HepG2 (cell line): Measurements from ENCODE around the gene COL18A1. TPM values are rescaled to one million over a fixed set of nuclear protein-coding genes. Genes with fewer than 3 reads are reported as not detected.

Experiments used
- GATAD2A ChIP-seq: IDR thresholded peaks from 2 replicates; pipeline ENCODE4 v1.6.1; 2016
- JUNB ChIP-seq: sonication (generic); formaldehyde crosslinking; IDR thresholded peaks from 2 replicates; pipeline ENCODE4 v1.8.0; 2022; ENCODE audit warnings: missing genetic modification reagents, mild to moderate bottlenecking, borderline replicate concordance
- KLF11 ChIP-seq: IDR thresholded peaks from 2 replicates; pipeline ENCODE4 v1.6.1; 2016; ENCODE audit warnings: missing compliant biosample characterization
- KMT2A ChIP-seq: sonication (generic); formaldehyde crosslinking; IDR thresholded peaks from 2 replicates; pipeline ENCODE4 v1.4.0; 2020; ENCODE audit warnings: missing genetic modification reagents
- NCOA5 ChIP-seq: sonication (generic); formaldehyde crosslinking; IDR thresholded peaks from 2 replicates; pipeline ENCODE4 v1.4.0; 2020; ENCODE audit warnings: missing genetic modification reagents
- NR2F2 ChIP-seq: IDR thresholded peaks from 2 replicates; pipeline ENCODE4 v1.6.1; 2012; ENCODE audit warnings: low read depth, inconsistent platforms, borderline replicate concordance
- RBAK ChIP-seq: sonication (generic); formaldehyde crosslinking; IDR thresholded peaks from 2 replicates; pipeline ENCODE4 v1.5.1; 2020; ENCODE audit warnings: mild to moderate bottlenecking, missing genetic modification reagents
- SKIL ChIP-seq: sonication (generic); formaldehyde crosslinking; IDR thresholded peaks from 2 replicates; pipeline ENCODE4 v1.8.0; 2022; ENCODE audit warnings: missing genetic modification reagents, mild to moderate bottlenecking, moderate library complexity, borderline replicate concordance
- SNAPC4 ChIP-seq: sonication (generic); formaldehyde crosslinking; IDR thresholded peaks from 2 replicates; pipeline ENCODE4 v1.4.0; 2020; ENCODE audit warnings: mild to moderate bottlenecking, missing genetic modification reagents
- ZHX1 ChIP-seq: sonication (generic); formaldehyde crosslinking; IDR thresholded peaks from 2 replicates; pipeline ENCODE4 v1.8.1; 2022; ENCODE audit warnings: low read depth, mild to moderate bottlenecking, missing genetic modification reagents
- ZNF234 ChIP-seq: sonication (generic); formaldehyde crosslinking; conservative IDR thresholded peaks from 2 replicates; pipeline ENCODE4 v1.5.1; 2020; ENCODE audit warnings: mild to moderate bottlenecking, missing genetic modification reagents
- ZNF589 ChIP-seq: sonication (generic); formaldehyde crosslinking; conservative IDR thresholded peaks from 2 replicates; pipeline ENCODE4 v1.8.0; 2022; ENCODE audit warnings: mild to moderate bottlenecking, moderate library complexity, missing genetic modification reagents
- ZNF878 ChIP-seq: sonication (generic); formaldehyde crosslinking; IDR thresholded peaks from 2 replicates; pipeline ENCODE4 v1.8.1; 2023; ENCODE audit warnings: mild to moderate bottlenecking, missing genetic modification reagents, moderate library complexity
- polyA plus RNA-seq, 8 experiments: library from polyadenylated mRNA; depleted of rRNA in 3 of 8; stranded (reverse) in 7 of 8; unstranded in 1 of 8; fragments of >200 nt; fragmentation: Illumina TruSeq in 4 of 8; extraction: Trizol in 4 of 8; gene quantifications; 2 replicates each; pipeline versions ENCODE4 v1.2.1 to v1.2.3, GENCODE V29; 2011 to 2016; ENCODE audit warnings: low read depth in 4 of 8, missing spikeins in 1 of 8, mixed read lengths in 1 of 8; ENCODE audit not compliant: insufficient read depth in 1 of 8
- total RNA-seq, 5 experiments: library from RNA; depleted of rRNA; stranded (reverse); fragments of >200 nt; fragmentation: Illumina TruSeq; extraction: Trizol; gene quantifications; 2 replicates each; pipeline ENCODE4 v1.2.3, GENCODE V29; 2016; ENCODE audit warnings: low read depth in 1 of 5
- TF ChIP-seq, protein P1 (sequence below): sonication (generic); formaldehyde crosslinking; IDR thresholded peaks from 2 replicates; pipeline ENCODE4 v1.4.0; 2020; ENCODE audit warnings: missing genetic modification reagents, mild to moderate bottlenecking, borderline replicate concordance

COL18A1 gene
- total and polyA plus RNA-seq, 2 of the 13 experiments (the other 11 are each of a cell fraction or from before 2014, with no cell fraction given), result 79.0 to 102 TPM

DNA sequence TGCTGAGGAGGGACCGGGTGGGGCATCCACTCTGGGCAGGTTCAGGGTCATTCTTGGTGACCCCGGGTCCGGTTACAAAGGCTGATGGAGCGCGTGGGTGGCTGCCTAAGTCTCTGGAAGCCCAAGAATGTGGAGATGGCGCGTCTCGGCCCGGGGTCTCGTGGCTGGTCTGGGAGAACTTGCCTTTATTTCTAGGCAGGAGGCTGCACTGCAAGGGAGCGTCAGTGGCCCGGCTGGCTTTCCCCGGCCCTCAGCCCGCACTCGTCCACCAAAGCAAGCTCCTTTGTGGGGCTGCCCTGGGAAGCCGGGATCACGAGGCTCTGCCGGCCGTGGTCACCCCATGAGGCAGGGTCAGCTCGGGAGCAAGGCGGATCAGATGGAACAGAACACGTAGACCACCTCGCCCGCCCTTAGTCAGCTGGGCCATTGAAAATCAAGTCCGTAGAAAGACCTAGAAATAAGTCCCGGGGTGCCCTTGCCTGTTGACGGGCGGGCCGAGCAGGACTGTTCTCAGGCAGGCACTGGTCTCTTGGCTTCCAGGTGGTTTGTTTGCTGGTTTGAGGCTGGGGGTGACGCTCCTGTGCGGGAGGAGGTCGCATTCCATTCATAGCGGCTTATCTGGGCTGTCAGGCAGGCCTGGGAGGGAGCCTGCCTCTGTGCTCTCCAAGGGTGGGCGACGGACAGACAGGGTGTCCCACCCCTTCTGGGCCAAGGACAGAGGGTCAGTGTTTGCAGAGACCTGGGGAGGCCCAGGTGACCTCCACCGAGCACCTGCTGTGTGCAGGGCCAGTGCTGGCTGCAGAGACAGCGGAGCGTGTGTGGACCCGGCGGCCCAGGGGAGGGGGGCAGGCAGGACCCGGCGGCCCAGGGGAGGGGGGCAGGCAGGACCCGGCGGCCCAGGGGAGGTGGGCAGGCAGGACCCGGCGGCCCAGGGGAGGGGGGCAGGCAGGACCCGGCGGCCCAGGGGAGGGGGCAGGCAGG is 25.8 kb downstream of the COL18A1 start (continued):
- TF ChIP-seq ZHX1 (CRISPR knock-in tag) (peak; percentile 79; the same call in 1 of the 2 replicates), RBAK (CRISPR knock-in tag) (no peak), NR2F2 (no peak), SNAPC4 (CRISPR knock-in tag) (no peak), ZNF589 (CRISPR knock-in tag) (no peak), KMT2A (CRISPR knock-in tag) (peak; percentile 73; the same call in 1 of the 2 replicates), NCOA5 (CRISPR knock-in tag) (no peak), GATAD2A (CRISPR knock-in tag) (peak; percentile 91), JUNB (CRISPR knock-in tag) (no peak), ZNF878 (CRISPR knock-in tag) (no peak), KLF11 (CRISPR knock-in tag) (peak; percentile 53; the same call in 1 of the 2 replicates), SKIL (CRISPR knock-in tag) (peak; percentile 98), ZNF234 (CRISPR knock-in tag) (0 out of 2 replicates have a peak, but pooled peaks have one; percentile 51)
- TF ChIP-seq, protein P1, sequence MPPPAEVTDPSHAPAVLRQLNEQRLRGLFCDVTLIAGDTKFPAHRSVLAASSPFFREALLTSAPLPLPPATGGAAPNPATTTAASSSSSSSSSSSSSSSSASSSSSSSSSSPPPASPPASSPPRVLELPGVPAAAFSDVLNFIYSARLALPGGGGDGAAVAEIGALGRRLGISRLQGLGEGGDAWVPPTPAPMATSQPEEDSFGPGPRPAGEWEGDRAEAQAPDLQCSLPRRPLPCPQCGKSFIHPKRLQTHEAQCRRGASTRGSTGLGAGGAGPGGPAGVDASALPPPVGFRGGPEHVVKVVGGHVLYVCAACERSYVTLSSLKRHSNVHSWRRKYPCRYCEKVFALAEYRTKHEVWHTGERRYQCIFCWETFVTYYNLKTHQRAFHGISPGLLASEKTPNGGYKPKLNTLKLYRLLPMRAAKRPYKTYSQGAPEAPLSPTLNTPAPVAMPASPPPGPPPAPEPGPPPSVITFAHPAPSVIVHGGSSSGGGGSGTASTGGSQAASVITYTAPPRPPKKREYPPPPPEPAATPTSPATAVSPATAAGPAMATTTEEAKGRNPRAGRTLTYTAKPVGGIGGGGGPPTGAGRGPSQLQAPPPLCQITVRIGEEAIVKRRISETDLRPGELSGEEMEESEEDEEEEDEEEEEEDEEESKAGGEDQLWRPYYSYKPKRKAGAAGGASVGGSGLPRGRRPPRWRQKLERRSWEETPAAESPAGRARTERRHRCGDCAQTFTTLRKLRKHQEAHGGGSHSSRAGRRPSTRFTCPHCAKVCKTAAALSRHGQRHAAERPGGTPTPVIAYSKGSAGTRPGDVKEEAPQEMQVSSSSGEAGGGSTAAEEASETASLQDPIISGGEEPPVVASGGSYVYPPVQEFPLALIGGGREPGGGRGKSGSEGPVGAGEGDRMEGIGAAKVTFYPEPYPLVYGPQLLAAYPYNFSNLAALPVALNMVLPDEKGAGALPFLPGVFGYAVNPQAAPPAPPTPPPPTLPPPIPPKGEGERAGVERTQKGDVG (CRISPR knock-in tag), result peak; percentile 83; the same call in 1 of the 2 replicates
